OCI-LY1 (cell line): Measurements from ENCODE around the gene PTPRD.

ENCODE experiments used
- CTCF ChIP-seq: fragments of 200-600 bp; sonication (generic), shearing (Covaris generic); IDR thresholded peaks from 2 replicates; pipeline ENCODE4 v1.5.1; 2017; ENCODE audit warnings: mild to moderate bottlenecking, antibody characterized with exemption, low read length, moderate library complexity, mixed read lengths
- EZH2 ChIP-seq: fragments of 200-600 bp; sonication (generic), shearing (Covaris generic); IDR thresholded peaks from 2 replicates; pipeline ENCODE4 v1.8.0; 2017; ENCODE audit warnings: borderline replicate concordance, mixed run types, mild to moderate bottlenecking, antibody characterized with exemption, low read length, moderate library complexity, mixed read lengths

- TF ChIP-seq CTCF (no peak), EZH2 (no peak)
Observed at GRCh38 chr9:8857068-8857925, 1755.5 kb downstream of the PTPRD start.
